GM12865 (cell line): ENCODE data around the gene UBE2D1.

Experiments
- DNase-seq: peaks from one replicate; pipeline ENCODE4 v3.0.0; 2010; ENCODE audit warnings: low read depth
- H3K4me3 ChIP-seq: 2 replicates; pipeline ENCODE4 v1.5.1; 2011; ENCODE audit warnings: mild to moderate bottlenecking, low read depth, low read length, control low read depth
- CTCF ChIP-seq: IDR thresholded peaks from 2 replicates; pipeline ENCODE4 v1.5.1; 2011; ENCODE audit warnings: low read length, control low read depth, low read depth, inconsistent platforms; ENCODE audit not compliant: insufficient read depth; ENCODE audit errors: missing control alignments

Gene UBE2D1

GRCh38 chr10:58371473-58371872, 36.7 kb downstream of the UBE2D1 start:
- TF ChIP-seq CTCF: no peak
- no peak overlapping the region for H3K4me3 ChIP-seq
- no peak for DNase-seq

- no peak overlapping the region for H3K4me3 ChIP-seq
- no peak for DNase-seq
- no peak for TF ChIP-seq CTCF
Observed at GRCh38 chr10:58372607-58373441, 38.0 kb downstream of the UBE2D1 start.

- TF ChIP-seq CTCF: no peak
- no peak for DNase-seq
- no peak overlapping the region for H3K4me3 ChIP-seq
Observed at GRCh38 chr10:58373442-58373827, 38.6 kb downstream of the UBE2D1 start.

GRCh38 chr10:58382489-58382995, 47.7 kb downstream of the UBE2D1 start:
- DNase-seq: no peak
- TF ChIP-seq CTCF: no peak
- no peak overlapping the region for H3K4me3 ChIP-seq

GRCh38 chr10:58384095-58384494, 49.3 kb downstream of the UBE2D1 start:
- H3K4me3 ChIP-seq: peak overlapping the region; percentile 79
- peak; percentile 46 for DNase-seq
- no peak for TF ChIP-seq CTCF

GRCh38 chr10:58384544-58384998, 49.8 kb downstream of the UBE2D1 start:
- no peak for DNase-seq
- H3K4me3 ChIP-seq: peak overlapping the region; percentile 79
- TF ChIP-seq CTCF: no peak
